HepG2 (cell line): ENCODE results near the gene RPL27A. TPM values are rescaled to one million over a fixed set of nuclear protein-coding genes. Genes with fewer than 3 reads are reported as not detected.

ENCODE experiments used
- ARNTL ChIP-seq: sonication (generic); formaldehyde crosslinking; IDR thresholded peaks from 2 replicates; pipeline ENCODE4 v1.4.0; 2020; ENCODE audit warnings: mild to moderate bottlenecking, missing genetic modification reagents
- FOXO1 ChIP-seq: sonication (generic); formaldehyde crosslinking; IDR thresholded peaks from 2 replicates; pipeline ENCODE4 v1.4.0; 2020; ENCODE audit warnings: missing genetic modification reagents
- GTF3A ChIP-seq: sonication (generic); formaldehyde crosslinking; conservative IDR thresholded peaks from 2 replicates; pipeline ENCODE4 v1.4.0; 2020; ENCODE audit warnings: mild to moderate bottlenecking, missing genetic modification reagents
- HIVEP1 ChIP-seq: sonication (generic); formaldehyde crosslinking; IDR thresholded peaks from 2 replicates; pipeline ENCODE4 v1.4.0; 2020; ENCODE audit warnings: mild to moderate bottlenecking, missing genetic modification reagents
- KDM3A ChIP-seq: IDR thresholded peaks from 2 replicates; pipeline ENCODE4 v1.6.1; 2018; ENCODE audit warnings: low read depth, missing compliant biosample characterization
- MED8 ChIP-seq: sonication (generic); formaldehyde crosslinking; IDR thresholded peaks from 2 replicates; pipeline ENCODE4 v1.8.1; 2023; ENCODE audit warnings: mild to moderate bottlenecking, missing genetic modification reagents; ENCODE audit not compliant: insufficient replicate concordance
- NR3C1 ChIP-seq: sonication (generic); formaldehyde crosslinking; IDR thresholded peaks from 2 replicates; pipeline ENCODE4 v1.4.0; 2020; ENCODE audit warnings: missing genetic modification reagents
- SYNCRIP ChIP-seq: fragments of 200-400 bp; formaldehyde crosslinking; IDR thresholded peaks from 2 replicates; pipeline ENCODE4 v1.6.1; 2018; ENCODE audit warnings: mild to moderate bottlenecking, low read depth, low read length; ENCODE audit not compliant: insufficient read depth
- WIZ ChIP-seq: sonication (generic); formaldehyde crosslinking; IDR thresholded peaks from 2 replicates; pipeline ENCODE4 v1.5.1; 2020; ENCODE audit warnings: mild to moderate bottlenecking, missing genetic modification reagents
- ZNF337 ChIP-seq: sonication (generic); formaldehyde crosslinking; IDR thresholded peaks from 2 replicates; pipeline ENCODE4 v1.5.1; 2020; ENCODE audit warnings: missing genetic modification reagents, low read depth, mild to moderate bottlenecking, borderline replicate concordance
- ZNF598 ChIP-seq: sonication (generic); formaldehyde crosslinking; IDR thresholded peaks from 2 replicates; pipeline ENCODE4 v1.5.1; 2020; ENCODE audit warnings: mild to moderate bottlenecking, missing genetic modification reagents, borderline replicate concordance
- ZNF773 ChIP-seq: sonication (generic); formaldehyde crosslinking; IDR thresholded peaks from 2 replicates; pipeline ENCODE4 v1.4.0; 2020; ENCODE audit warnings: missing genetic modification reagents, borderline replicate concordance
- ZNF891 ChIP-seq: sonication (generic); formaldehyde crosslinking; IDR thresholded peaks from 2 replicates; pipeline ENCODE4 v1.5.0; 2020; ENCODE audit warnings: mild to moderate bottlenecking, missing genetic modification reagents
- ZSCAN22 ChIP-seq: sonication (generic); formaldehyde crosslinking; IDR thresholded peaks from 2 replicates; pipeline ENCODE4 v1.4.0; 2020; ENCODE audit warnings: mild to moderate bottlenecking, missing genetic modification reagents
- ZSCAN25 ChIP-seq: sonication (generic); formaldehyde crosslinking; IDR thresholded peaks from 2 replicates; pipeline ENCODE4 v1.8.0; 2022; ENCODE audit warnings: mild to moderate bottlenecking, missing genetic modification reagents
- polyA plus RNA-seq, 8 experiments: library from polyadenylated mRNA; depleted of rRNA in 3 of 8; stranded (reverse) in 7 of 8; unstranded in 1 of 8; fragments of >200 nt; fragmentation: Illumina TruSeq in 4 of 8; extraction: Trizol in 4 of 8; gene quantifications; 2 replicates each; pipeline versions ENCODE4 v1.2.1 to v1.2.3, GENCODE V29; 2011 to 2016; ENCODE audit warnings: low read depth in 4 of 8, missing spikeins in 1 of 8, mixed read lengths in 1 of 8; ENCODE audit not compliant: insufficient read depth in 1 of 8
- total RNA-seq, 5 experiments: library from RNA; depleted of rRNA; stranded (reverse); fragments of >200 nt; fragmentation: Illumina TruSeq; extraction: Trizol; gene quantifications; 2 replicates each; pipeline ENCODE4 v1.2.3, GENCODE V29; 2016; ENCODE audit warnings: low read depth in 1 of 5
- TF ChIP-seq, protein P1 (sequence below): sonication (generic); formaldehyde crosslinking; IDR thresholded peaks from 2 replicates; pipeline ENCODE4; 2020; ENCODE audit warnings: missing genetic modification reagents, mild to moderate bottlenecking, borderline replicate concordance
- TF ChIP-seq, protein P2 (sequence below): sonication (generic); formaldehyde crosslinking; IDR thresholded peaks from 2 replicates; pipeline ENCODE4 v1.5.1; 2020; ENCODE audit warnings: missing genetic modification reagents, mild to moderate bottlenecking, borderline replicate concordance
- TF ChIP-seq, protein P3 (sequence below): sonication (generic); formaldehyde crosslinking; IDR thresholded peaks from 2 replicates; pipeline ENCODE4 v1.4.0; 2020; ENCODE audit warnings: missing genetic modification reagents
- TF ChIP-seq, protein P4 (sequence below): IDR thresholded peaks from 2 replicates; pipeline ENCODE4 v1.6.1; 2016
- TF ChIP-seq, protein P5 (sequence below): sonication (generic); formaldehyde crosslinking; IDR thresholded peaks from 2 replicates; pipeline ENCODE4 v1.4.0; 2020; ENCODE audit warnings: mild to moderate bottlenecking, missing genetic modification reagents, borderline replicate concordance

The RPL27A gene
- total and polyA plus RNA-seq, 2 of the 13 experiments (the other 11 are each of a cell fraction or from before 2014, with no cell fraction given), result 1,531 to 2,153 TPM

DNA sequence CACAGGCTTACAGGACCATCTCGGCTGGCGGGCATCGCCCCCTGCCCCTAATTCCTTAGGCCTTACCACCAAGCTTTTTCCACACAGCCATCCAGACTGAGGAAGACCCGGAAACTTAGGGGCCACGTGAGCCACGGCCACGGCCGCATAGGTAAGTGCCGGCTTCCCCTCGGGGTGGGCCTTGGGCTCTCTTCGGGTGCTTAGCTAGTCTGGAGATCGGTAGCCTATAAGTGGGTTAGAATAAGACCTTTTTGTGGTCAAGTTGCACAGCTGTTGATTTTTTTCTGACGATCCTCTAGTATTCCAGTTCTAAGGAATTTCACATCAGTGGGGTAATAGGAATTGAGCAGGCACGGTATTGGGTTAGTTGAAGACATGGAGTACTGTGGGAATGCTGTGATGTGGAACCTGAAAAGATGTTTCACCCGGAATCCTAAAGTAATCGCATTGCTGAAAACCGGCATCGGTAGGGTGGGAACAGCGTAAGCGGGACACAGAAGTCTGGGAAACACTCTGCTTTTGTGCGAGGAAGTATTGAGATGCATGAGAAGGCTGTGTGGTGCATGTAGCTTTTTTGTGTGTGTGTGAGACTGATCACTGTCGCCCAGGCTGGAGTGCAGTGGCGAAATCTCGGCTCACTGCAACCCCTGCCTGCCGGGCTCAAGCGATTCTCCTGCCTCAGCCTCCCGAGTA, 669 bp downstream of the RPL27A start (continued):
- TF ChIP-seq NR3C1 (CRISPR knock-in tag) (no peak), ARNTL (CRISPR knock-in tag) (no peak; the same call in none of the 2 replicates), SYNCRIP (no peak), ZNF891 (CRISPR knock-in tag) (no peak), MED8 (no peak), ZSCAN22 (CRISPR knock-in tag) (no peak), FOXO1 (no peak), HIVEP1 (no peak), ZNF773 (CRISPR knock-in tag) (no peak), KDM3A (CRISPR knock-in tag) (no peak), WIZ (CRISPR knock-in tag) (0 out of 2 replicates have a peak, but pooled peaks have one; percentile 7), ZNF337 (CRISPR knock-in tag) (0 out of 2 replicates have a peak, but pooled peaks have one; percentile 9), ZSCAN25 (CRISPR knock-in tag) (no peak; the same call in 1 of the 2 replicates), GTF3A (CRISPR knock-in tag) (no peak), ZNF598 (CRISPR knock-in tag) (no peak)
- TF ChIP-seq, protein P1, sequence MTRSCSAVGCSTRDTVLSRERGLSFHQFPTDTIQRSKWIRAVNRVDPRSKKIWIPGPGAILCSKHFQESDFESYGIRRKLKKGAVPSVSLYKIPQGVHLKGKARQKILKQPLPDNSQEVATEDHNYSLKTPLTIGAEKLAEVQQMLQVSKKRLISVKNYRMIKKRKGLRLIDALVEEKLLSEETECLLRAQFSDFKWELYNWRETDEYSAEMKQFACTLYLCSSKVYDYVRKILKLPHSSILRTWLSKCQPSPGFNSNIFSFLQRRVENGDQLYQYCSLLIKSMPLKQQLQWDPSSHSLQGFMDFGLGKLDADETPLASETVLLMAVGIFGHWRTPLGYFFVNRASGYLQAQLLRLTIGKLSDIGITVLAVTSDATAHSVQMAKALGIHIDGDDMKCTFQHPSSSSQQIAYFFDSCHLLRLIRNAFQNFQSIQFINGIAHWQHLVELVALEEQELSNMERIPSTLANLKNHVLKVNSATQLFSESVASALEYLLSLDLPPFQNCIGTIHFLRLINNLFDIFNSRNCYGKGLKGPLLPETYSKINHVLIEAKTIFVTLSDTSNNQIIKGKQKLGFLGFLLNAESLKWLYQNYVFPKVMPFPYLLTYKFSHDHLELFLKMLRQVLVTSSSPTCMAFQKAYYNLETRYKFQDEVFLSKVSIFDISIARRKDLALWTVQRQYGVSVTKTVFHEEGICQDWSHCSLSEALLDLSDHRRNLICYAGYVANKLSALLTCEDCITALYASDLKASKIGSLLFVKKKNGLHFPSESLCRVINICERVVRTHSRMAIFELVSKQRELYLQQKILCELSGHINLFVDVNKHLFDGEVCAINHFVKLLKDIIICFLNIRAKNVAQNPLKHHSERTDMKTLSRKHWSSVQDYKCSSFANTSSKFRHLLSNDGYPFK, result no peak
- TF ChIP-seq, protein P2, sequence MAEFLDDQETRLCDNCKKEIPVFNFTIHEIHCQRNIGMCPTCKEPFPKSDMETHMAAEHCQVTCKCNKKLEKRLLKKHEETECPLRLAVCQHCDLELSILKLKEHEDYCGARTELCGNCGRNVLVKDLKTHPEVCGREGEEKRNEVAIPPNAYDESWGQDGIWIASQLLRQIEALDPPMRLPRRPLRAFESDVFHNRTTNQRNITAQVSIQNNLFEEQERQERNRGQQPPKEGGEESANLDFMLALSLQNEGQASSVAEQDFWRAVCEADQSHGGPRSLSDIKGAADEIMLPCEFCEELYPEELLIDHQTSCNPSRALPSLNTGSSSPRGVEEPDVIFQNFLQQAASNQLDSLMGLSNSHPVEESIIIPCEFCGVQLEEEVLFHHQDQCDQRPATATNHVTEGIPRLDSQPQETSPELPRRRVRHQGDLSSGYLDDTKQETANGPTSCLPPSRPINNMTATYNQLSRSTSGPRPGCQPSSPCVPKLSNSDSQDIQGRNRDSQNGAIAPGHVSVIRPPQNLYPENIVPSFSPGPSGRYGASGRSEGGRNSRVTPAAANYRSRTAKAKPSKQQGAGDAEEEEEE (CRISPR knock-in tag), result no peak
- TF ChIP-seq, protein P3, sequence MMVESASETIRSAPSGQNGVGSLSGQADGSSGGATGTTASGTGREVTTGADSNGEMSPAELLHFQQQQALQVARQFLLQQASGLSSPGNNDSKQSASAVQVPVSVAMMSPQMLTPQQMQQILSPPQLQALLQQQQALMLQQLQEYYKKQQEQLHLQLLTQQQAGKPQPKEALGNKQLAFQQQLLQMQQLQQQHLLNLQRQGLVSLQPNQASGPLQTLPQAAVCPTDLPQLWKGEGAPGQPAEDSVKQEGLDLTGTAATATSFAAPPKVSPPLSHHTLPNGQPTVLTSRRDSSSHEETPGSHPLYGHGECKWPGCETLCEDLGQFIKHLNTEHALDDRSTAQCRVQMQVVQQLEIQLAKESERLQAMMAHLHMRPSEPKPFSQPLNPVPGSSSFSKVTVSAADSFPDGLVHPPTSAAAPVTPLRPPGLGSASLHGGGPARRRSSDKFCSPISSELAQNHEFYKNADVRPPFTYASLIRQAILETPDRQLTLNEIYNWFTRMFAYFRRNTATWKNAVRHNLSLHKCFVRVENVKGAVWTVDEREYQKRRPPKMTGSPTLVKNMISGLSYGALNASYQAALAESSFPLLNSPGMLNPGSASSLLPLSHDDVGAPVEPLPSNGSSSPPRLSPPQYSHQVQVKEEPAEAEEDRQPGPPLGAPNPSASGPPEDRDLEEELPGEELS, result no peak
- TF ChIP-seq, protein P4, sequence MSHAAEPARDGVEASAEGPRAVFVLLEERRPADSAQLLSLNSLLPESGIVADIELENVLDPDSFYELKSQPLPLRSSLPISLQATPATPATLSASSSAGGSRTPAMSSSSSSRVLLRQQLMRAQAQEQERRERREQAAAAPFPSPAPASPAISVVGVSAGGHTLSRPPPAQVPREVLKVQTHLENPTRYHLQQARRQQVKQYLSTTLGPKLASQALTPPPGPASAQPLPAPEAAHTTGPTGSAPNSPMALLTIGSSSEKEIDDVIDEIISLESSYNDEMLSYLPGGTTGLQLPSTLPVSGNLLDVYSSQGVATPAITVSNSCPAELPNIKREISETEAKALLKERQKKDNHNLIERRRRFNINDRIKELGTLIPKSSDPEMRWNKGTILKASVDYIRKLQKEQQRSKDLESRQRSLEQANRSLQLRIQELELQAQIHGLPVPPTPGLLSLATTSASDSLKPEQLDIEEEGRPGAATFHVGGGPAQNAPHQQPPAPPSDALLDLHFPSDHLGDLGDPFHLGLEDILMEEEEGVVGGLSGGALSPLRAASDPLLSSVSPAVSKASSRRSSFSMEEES, result no peak
- TF ChIP-seq, protein P5, sequence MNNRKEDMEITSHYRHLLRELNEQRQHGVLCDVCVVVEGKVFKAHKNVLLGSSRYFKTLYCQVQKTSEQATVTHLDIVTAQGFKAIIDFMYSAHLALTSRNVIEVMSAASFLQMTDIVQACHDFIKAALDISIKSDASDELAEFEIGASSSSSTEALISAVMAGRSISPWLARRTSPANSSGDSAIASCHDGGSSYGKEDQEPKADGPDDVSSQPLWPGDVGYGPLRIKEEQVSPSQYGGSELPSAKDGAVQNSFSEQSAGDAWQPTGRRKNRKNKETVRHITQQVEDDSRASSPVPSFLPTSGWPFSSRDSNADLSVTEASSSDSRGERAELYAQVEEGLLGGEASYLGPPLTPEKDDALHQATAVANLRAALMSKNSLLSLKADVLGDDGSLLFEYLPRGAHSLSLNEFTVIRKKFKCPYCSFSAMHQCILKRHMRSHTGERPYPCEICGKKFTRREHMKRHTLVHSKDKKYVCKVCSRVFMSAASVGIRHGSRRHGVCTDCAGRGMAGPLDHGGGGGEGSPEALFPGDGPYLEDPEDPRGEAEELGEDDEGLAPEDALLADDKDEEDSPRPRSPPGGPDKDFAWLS (CRISPR knock-in tag), result no peak
